Mesothelial cell of epicardium (in vitro differentiated cells): Measurements from ENCODE around the gene DMRT3. TPM values are rescaled to one million over a fixed set of nuclear protein-coding genes. Genes with fewer than 3 reads are reported as not detected.

Experiments
- DNase-seq, 2 experiments: peaks; one replicate each; pipeline ENCODE4 v3.0.0; 2021; ENCODE audit warnings: low spot score in 2 of 2; ENCODE audit not compliant: unreplicated experiment in 2 of 2
- H3K27ac Mint-ChIP-seq: 2 replicates; pipeline ENCODE4 v1.8.0; 2021; ENCODE audit warnings: mixed read lengths
- H3K27me3 Mint-ChIP-seq: 2 replicates; pipeline ENCODE4 v1.8.0; 2021; ENCODE audit warnings: low read depth, mixed read lengths
- H3K36me3 Mint-ChIP-seq: 2 replicates; pipeline ENCODE4 v1.8.0; 2021; ENCODE audit warnings: mixed read lengths
- H3K4me1 Mint-ChIP-seq: 2 replicates; pipeline ENCODE4 v1.8.0; 2021; ENCODE audit warnings: mixed read lengths
- H3K4me3 Mint-ChIP-seq: 2 replicates; pipeline ENCODE4 v1.8.0; 2021; ENCODE audit warnings: mild to moderate bottlenecking, moderate library complexity, mixed read lengths
- H3K9me3 Mint-ChIP-seq: 2 replicates; pipeline ENCODE4 v1.8.0; 2021; ENCODE audit warnings: mixed read lengths
- CTCF ChIP-seq: fragments of 200-600 bp; sonication (generic); IDR thresholded peaks from one replicate; pipeline ENCODE4 v1.5.0; 2021; ENCODE audit warnings: antibody characterized with exemption; ENCODE audit not compliant: unreplicated experiment
- total RNA-seq: library from RNA; stranded (reverse); gene quantifications from 3 replicates; pipeline ENCODE4 v1.2.1, GENCODE V29; 2021

The DMRT3 gene
- total RNA-seq, 1 donor from 2014 or later = 2.1 TPM

- peaks cover 14% of the 10 kb centered on the region for H3K4me1 Mint-ChIP-seq
- DNase-seq = peak in 1 of 2 experiments; percentile 65
- H3K9me3 Mint-ChIP-seq = no peaks in the 10 kb centered on the region
- H3K27me3 Mint-ChIP-seq = peaks cover 95% of the 10 kb centered on the region
- TF ChIP-seq CTCF = no peak
- H3K27ac Mint-ChIP-seq = peak overlapping the region; percentile 53
- H3K4me3 Mint-ChIP-seq = peak overlapping the region; percentile 68
- no peaks in the 10 kb centered on the region for H3K36me3 Mint-ChIP-seq
These were observed 735 bp downstream of the DMRT3 start for GRCh38 chr9:976943-977837.

- DNase-seq = no peak
- Mint-ChIP-seq H3K4me3 (peak overlapping the region; percentile 68), H3K36me3 (no peaks in the 10 kb centered on the region), H3K4me1 (peaks cover 17% of the 10 kb centered on the region), H3K27ac (no peak overlapping the region), H3K9me3 (no peaks in the 10 kb centered on the region), H3K27me3 (peaks cover 95% of the 10 kb centered on the region)
- no peak for TF ChIP-seq CTCF
These were observed 1.7 kb downstream of the DMRT3 start for GRCh38 chr9:977838-978830.

- TF ChIP-seq CTCF = no peak
- peaks cover 17% of the 10 kb centered on the region for H3K4me1 Mint-ChIP-seq
- H3K27me3 Mint-ChIP-seq = peaks cover 95% of the 10 kb centered on the region
- no peak for DNase-seq
- H3K36me3 Mint-ChIP-seq = no peaks in the 10 kb centered on the region
- no peak overlapping the region for H3K4me3 Mint-ChIP-seq
- no peak overlapping the region for H3K27ac Mint-ChIP-seq
- H3K9me3 Mint-ChIP-seq = no peaks in the 10 kb centered on the region
These were observed 3.5 kb downstream of the DMRT3 start for GRCh38 chr9:979983-980382.

GRCh38 chr9:980640-981039 lies 4.2 kb downstream of the DMRT3 start:
- no peak for DNase-seq
- Mint-ChIP-seq H3K27me3 (peaks cover 93% of the 10 kb centered on the region), H3K4me1 (peaks cover 15% of the 10 kb centered on the region), H3K27ac (no peak overlapping the region), H3K9me3 (no peaks in the 10 kb centered on the region), H3K36me3 (no peaks in the 10 kb centered on the region), H3K4me3 (no peak overlapping the region)
- no peak for TF ChIP-seq CTCF

GRCh38 chr9:981491-981898 lies 5.0 kb downstream of the DMRT3 start:
- Mint-ChIP-seq H3K27ac (no peak overlapping the region), H3K36me3 (no peaks in the 10 kb centered on the region), H3K9me3 (no peaks in the 10 kb centered on the region), H3K4me3 (no peak overlapping the region), H3K27me3 (peaks cover 93% of the 10 kb centered on the region), H3K4me1 (peaks cover 10% of the 10 kb centered on the region)
- no peak for DNase-seq
- TF ChIP-seq CTCF = peak; percentile 29
